Medulla oblongata (tissue), 1 donor: ENCODE measurements around the gene CNPY2.
"Not testable (repeated sequence)": the region's sequence is repeated elsewhere in the genome, so short reads cannot be mapped to it uniquely, and the experiment has no call there.

ENCODE experiments used
- DNase-seq: peaks from one replicate; pipeline ENCODE4 v3.0.0-alpha.2; 2015; ENCODE audit errors: extremely low spot score

CNPY2 gene

GRCh38 chr12:56298828-56299227 lies 17.0 kb downstream of the CNPY2 start:
- DNase-seq, result no peak

- DNase-seq, result no peak
These were observed 18.4 kb downstream of the CNPY2 start for GRCh38 chr12:56297400-56297799.

GRCh38 chr12:56296295-56296694 lies 19.5 kb downstream of the CNPY2 start:
- DNase-seq, result no peak

- no peak for DNase-seq
These were observed 22.0 kb downstream of the CNPY2 start for GRCh38 chr12:56293795-56294194.

GRCh38 chr12:56288705-56289387 lies 26.9 kb downstream of the CNPY2 start:
- no peak for DNase-seq

GRCh38 chr12:56286044-56286830 lies 29.6 kb downstream of the CNPY2 start:
- DNase-seq, result no peak

- not testable (repeated sequence) for DNase-seq
These were observed 31.5 kb downstream of the CNPY2 start for GRCh38 chr12:56284263-56284662.

GRCh38 chr12:56282579-56282978 lies 33.2 kb downstream of the CNPY2 start:
- DNase-seq, result no peak

- DNase-seq, result no peak
These were observed 33.8 kb downstream of the CNPY2 start for GRCh38 chr12:56282030-56282429.

GRCh38 chr12:56280849-56281248 lies 34.9 kb downstream of the CNPY2 start:
- no peak for DNase-seq

- DNase-seq, result no peak
These were observed 36.9 kb downstream of the CNPY2 start for GRCh38 chr12:56278905-56279304.

GRCh38 chr12:56274299-56274698 lies 41.5 kb downstream of the CNPY2 start:
- no peak for DNase-seq

- not testable (repeated sequence) for DNase-seq
These were observed 43.3 kb downstream of the CNPY2 start for GRCh38 chr12:56272468-56272867.

- no peak for DNase-seq
These were observed 44.8 kb downstream of the CNPY2 start for GRCh38 chr12:56271031-56271430.

GRCh38 chr12:56267443-56268071 lies 48.2 kb downstream of the CNPY2 start:
- peak; percentile 31 for DNase-seq

GRCh38 chr12:56266693-56267442 lies 48.9 kb downstream of the CNPY2 start, which contains the start of gene COQ10A:
Gene COQ10A, plus strand, starts transcription at chr12:56266942. Its CDS starts 177 bp downstream, at chr12:56267119.
- DNase-seq, result peak; percentile 94

GRCh38 chr12:56266068-56266692 lies 49.6 kb downstream of the CNPY2 start:
- DNase-seq, result not testable (repeated sequence)

- not testable (repeated sequence) for DNase-seq
These were observed 52.8 kb downstream of the CNPY2 start for GRCh38 chr12:56262955-56263354.

GRCh38 chr12:56261503-56262232 lies 54.1 kb downstream of the CNPY2 start:
- DNase-seq, result no peak

GRCh38 chr12:56260921-56261320 lies 54.9 kb downstream of the CNPY2 start:
- no peak for DNase-seq

- DNase-seq, result no peak
These were observed 55.4 kb downstream of the CNPY2 start for GRCh38 chr12:56260380-56260779.
